ENCODE data around the gene CBLC.

DNA sequence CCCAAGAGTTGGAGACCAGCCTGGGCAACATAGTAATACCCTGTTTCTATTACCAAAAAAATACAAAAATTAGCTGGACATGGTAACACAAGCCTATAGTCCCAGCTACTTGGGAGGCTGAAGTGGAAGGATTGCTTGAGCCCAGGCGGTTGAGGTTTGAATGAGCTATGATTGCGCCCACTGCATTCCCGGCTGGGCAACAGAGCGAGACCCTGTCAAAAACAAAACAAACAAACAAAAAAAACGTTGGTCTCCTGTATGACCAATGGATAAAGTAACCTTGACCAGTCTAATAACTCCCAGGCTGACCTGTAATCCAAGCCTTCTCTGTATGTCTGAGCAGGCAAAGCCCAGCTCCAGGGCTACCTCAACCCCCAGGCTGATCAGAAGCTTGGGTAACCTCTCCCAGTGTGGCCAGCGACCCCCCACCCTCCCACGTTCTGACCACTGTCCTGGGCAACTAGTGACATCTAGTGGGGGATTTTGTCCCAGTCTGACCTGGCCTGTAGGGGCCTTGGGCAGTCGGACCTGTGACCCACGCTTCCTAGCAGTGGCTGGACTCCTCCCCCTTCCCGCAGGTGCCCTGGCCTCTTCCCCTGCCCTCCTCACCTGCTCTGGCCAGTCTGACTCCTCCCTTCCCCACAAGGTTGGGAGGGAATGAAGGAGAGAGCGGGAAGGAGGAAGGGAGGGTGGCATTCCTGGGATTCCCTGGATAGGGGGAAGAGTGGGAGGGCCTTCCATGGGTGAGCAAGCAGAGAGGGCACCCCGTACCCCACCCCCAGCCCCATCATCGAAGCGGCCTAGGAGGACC, 30.2 kb downstream of the CBLC start:
- TF ChIP-seq, protein P1, sequence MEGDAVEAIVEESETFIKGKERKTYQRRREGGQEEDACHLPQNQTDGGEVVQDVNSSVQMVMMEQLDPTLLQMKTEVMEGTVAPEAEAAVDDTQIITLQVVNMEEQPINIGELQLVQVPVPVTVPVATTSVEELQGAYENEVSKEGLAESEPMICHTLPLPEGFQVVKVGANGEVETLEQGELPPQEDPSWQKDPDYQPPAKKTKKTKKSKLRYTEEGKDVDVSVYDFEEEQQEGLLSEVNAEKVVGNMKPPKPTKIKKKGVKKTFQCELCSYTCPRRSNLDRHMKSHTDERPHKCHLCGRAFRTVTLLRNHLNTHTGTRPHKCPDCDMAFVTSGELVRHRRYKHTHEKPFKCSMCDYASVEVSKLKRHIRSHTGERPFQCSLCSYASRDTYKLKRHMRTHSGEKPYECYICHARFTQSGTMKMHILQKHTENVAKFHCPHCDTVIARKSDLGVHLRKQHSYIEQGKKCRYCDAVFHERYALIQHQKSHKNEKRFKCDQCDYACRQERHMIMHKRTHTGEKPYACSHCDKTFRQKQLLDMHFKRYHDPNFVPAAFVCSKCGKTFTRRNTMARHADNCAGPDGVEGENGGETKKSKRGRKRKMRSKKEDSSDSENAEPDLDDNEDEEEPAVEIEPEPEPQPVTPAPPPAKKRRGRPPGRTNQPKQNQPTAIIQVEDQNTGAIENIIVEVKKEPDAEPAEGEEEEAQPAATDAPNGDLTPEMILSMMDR (IDR thresholded peaks at IDR 0.05; ENCODE audit: borderline replicate concordance, extremely low read depth, low read length, poor library complexity, severe bottlenecking) = no peak
- no peak for TF ChIP-seq EZH2 (IDR thresholded peaks at IDR 0.05; ENCODE audit: borderline replicate concordance, low read depth, low read length, severe bottlenecking)

Data from DND-41 (cell line).